Measurements from ENCODE around the gene OCIAD2.
A peak's percentile ranks its signal among the peaks of the same experiment; 100 is the strongest.
"Not testable (repeated sequence)": the region's sequence is repeated elsewhere in the genome, so short reads cannot be mapped to it uniquely, and the experiment has no call there.

The OCIAD2 gene

DNA sequence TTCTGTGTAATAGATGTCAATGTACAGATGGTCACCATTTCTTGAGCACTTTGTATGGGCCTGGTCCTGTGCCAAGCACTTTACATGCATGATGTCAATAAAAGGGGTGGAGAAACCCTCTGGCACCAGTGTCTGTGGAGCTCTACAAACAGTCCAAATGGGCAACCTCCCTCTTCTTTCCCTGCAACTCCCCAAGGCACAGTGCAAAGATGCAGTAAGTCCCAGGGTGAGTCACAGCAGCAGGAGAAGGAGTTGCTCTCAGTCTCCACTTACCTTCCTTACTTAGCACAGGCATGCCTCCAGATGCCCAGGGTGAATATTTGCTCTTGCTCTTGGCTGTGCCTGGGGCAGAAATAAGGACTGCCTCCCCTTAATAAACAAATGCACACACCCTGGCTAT lies 4.3 kb downstream of the OCIAD2 start:
- TF ChIP-seq JUND (IDR thresholded peaks at IDR 0.05; ENCODE audit: low read depth): no peak
- DNase-seq (ENCODE audit: low read depth in 1 of 2, low spot score in 1 of 2): peak in 1 of 2 experiments; percentile 30
- in situ Hi-C loops (cut with HindIII; ENCODE audit: low pct_unique_long_range_greater_than_20kb, low sequenced_read_pairs): no loop called here

DNA sequence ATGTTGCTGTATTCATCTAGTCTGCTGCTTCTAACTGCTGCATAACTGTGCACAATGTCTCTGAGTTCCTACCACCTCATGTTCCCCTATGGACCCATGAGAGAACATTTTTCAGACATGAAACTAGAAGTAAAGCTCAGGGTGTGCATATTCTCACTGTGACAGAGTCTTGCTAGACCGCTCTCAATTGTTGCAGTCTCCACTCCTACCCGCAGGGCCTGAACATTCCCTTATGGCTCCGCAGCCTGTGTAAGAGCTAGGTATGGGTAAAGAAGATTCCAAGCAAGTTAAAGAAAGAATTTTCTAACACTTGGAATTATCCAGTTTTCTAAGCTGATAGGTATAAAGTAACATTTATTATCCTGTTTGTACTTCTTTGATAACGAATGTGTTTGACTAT lies 5.4 kb downstream of the OCIAD2 start:
- DNase-seq (ENCODE audit: low read depth in 1 of 2, low spot score in 1 of 2): no peak
- TF ChIP-seq JUND (IDR thresholded peaks at IDR 0.05; ENCODE audit: low read depth): no peak
- in situ Hi-C loops (cut with HindIII; ENCODE audit: low pct_unique_long_range_greater_than_20kb, low sequenced_read_pairs): no loop called here

DNA sequence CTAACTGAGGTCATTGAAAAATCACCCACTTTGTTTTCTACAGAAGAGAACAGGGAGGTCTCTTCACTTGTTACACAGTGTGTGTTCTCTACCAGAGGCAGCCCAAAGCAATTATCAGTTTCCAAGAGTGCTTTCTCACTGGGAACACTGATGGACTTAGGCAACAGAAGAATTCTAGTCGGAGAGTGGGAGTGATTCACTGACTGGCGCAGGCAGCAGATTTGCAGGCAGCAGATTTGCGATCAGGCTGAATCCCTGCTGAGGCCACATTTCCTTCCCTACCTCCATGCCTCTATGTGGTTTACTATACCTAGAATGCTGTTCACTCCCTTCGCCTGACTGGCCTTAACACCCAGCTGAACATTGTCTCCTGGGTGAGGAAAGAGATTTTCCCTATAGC lies 6.6 kb downstream of the OCIAD2 start:
- no peak for DNase-seq (ENCODE audit: low read depth in 1 of 2, low spot score in 1 of 2)
- in situ Hi-C loops (cut with HindIII; ENCODE audit: low pct_unique_long_range_greater_than_20kb, low sequenced_read_pairs): no loop called here

DNA sequence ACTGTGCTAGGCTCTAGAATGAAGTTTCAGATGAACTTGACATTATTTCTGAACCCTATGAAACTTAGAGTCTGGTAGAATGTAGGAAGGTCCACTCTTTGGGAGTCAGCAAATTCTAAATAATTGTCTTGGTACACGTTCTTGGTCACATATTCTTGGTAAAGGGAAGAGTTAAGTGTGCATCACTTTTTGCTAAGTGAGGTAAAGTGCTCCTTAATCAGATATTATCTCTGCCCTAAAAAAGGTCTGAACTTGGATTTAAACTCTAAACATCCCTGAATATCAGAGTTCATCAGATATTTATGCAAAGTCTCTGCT lies 7.2 kb downstream of the OCIAD2 start:
- no peak for TF ChIP-seq JUND (IDR thresholded peaks at IDR 0.05; ENCODE audit: low read depth)
- DNase-seq (ENCODE audit: low read depth in 1 of 2, low spot score in 1 of 2): no peak
- in situ Hi-C loops (cut with HindIII; ENCODE audit: low pct_unique_long_range_greater_than_20kb, low sequenced_read_pairs): no loop called here

More for the DNA sequence above, 6.6 kb downstream of the OCIAD2 start:
- no peak for TF ChIP-seq JUND (IDR thresholded peaks at IDR 0.05; ENCODE audit: low read depth)

DNA sequence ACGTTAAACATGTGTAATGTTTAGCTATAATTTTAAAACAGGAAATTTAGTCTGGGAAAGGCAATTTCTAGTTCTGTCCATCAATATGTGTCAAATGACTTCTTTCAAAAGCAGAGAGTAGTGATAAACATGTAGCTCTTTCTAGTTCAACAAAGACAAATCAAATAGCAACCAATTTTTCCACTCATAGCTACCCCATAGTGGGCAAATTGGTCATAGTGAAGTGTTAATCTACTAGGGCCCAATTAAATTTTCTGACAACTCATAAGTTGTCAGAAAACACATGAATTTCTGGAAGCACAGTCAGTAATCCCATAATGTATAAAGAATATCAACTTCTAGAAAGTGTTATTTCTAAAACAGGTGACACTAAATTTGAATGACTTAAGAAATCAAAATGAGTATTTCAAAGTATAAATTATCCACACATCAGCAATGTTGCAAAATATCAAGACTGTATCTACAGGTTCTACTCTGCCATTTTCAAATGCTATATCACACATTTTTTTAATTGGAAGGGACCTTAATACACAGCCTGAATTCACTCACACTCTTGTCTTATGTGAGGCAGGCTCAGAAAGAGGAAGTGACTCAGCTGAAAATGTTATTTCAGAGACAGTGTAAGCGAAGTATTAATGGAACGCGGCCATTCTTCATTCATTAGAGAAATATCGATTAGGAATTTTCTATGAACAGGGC lies 7.7 kb downstream of the OCIAD2 start:
- no peak for DNase-seq (ENCODE audit: low read depth in 1 of 2, low spot score in 1 of 2)
- in situ Hi-C loops (cut with HindIII; ENCODE audit: low pct_unique_long_range_greater_than_20kb, low sequenced_read_pairs): no loop called here
- TF ChIP-seq JUND (IDR thresholded peaks at IDR 0.05; ENCODE audit: low read depth): no peak

DNA sequence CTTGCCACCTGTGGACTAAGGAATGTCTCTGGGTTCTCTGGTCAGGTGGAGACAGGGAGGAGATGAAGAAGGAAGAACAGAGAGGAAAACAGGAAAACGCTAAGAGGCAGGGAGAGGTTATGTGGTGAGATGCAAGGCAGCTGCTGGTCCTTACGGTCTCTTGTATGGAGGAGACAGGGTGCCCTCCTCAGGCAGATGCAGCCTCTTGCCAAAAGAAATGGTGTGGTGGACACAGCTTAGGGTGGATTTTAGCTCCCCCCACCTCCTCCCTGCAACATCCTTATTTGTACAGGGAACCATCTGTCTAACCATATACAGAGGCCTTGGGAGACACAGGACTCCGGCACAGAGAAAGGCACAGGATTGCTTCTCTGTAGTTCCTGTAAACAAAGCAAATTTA lies 9.7 kb downstream of the OCIAD2 start:
- DNase-seq (ENCODE audit: low read depth in 1 of 2, low spot score in 1 of 2): no peak
- in situ Hi-C loops (cut with HindIII; ENCODE audit: low pct_unique_long_range_greater_than_20kb, low sequenced_read_pairs): no loop called here
- TF ChIP-seq JUND (IDR thresholded peaks at IDR 0.05; ENCODE audit: low read depth): no peak

DNA sequence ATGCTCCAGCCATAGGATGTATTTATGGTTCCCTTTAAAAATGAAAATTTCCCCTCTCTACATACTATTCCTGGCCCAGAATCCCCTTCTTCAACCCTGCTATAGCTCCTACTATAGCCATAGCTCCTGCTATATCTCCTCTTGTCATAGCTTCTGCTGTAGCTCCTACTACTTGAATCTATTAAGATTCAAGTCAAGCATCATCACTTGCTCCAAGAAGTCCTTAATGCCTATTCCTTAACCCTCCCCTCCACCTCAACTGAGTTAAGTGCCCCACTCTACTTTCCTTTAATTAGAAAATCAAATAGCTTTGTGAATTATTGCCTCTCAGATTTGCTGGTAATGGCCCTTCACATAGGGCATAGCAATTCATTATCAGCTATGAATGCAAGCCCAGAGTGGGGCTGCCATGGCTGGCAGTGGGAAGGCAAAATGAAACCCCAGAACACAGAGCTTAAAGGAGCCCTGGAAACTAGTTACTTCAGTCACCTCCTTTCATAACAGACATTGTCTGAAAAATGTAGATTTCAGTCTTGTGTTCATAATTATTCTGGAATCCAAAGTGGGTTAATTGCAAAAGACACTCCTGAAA lies 15.4 kb downstream of the OCIAD2 start:
- DNase-seq (ENCODE audit: low read depth in 1 of 2, low spot score in 1 of 2): no peak
- TF ChIP-seq JUND (IDR thresholded peaks at IDR 0.05; ENCODE audit: low read depth): no peak
- in situ Hi-C loops (cut with HindIII; ENCODE audit: low pct_unique_long_range_greater_than_20kb, low sequenced_read_pairs): no loop called here

DNA sequence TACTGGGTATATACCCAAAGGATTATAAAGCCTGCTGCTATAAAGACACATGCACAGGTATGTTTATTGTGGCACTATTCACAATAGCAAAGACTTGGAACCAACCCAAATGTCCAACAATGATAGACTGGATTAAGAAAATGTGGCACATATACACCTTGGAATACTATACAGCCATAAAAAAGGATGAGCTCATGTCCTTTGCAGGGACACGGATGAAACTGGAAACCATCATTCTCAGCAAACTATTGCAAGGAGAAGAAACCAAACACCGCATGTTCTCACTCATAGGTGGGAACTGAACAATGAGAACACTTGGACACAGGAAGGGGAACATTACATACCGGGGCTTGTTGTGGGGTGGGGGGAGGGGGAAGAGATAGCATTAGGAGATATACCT lies 16.8 kb downstream of the OCIAD2 start:
- in situ Hi-C loops (cut with HindIII; ENCODE audit: low pct_unique_long_range_greater_than_20kb, low sequenced_read_pairs): not testable (repeated sequence)

DNA sequence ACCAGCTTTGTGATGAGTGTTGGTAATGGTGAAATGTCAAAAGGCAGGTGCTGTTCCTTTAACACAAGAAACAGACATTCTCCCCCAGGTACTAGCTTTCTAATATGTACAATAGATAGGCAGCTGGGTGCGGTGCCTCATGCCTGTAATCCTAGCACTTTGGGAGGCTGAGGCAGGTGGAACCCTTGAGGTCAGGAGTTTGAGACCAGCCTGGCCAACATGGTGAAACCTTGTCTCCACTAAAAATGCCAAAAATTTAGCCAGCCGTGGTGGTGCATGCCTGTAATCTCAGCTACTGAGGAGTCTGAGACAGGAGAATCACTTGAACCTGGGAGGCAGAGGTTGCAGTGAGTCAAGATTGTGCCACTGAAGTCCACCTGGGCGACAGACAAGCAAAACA lies 24.9 kb downstream of the OCIAD2 start:
- in situ Hi-C loops (cut with HindIII; ENCODE audit: low pct_unique_long_range_greater_than_20kb, low sequenced_read_pairs); DNase-seq (ENCODE audit: low read depth in 1 of 2, low spot score in 1 of 2): not testable (repeated sequence)

More for the DNA sequence above, 16.8 kb downstream of the OCIAD2 start:
- not testable (repeated sequence) for DNase-seq (ENCODE audit: low read depth in 1 of 2, low spot score in 1 of 2)

DNA sequence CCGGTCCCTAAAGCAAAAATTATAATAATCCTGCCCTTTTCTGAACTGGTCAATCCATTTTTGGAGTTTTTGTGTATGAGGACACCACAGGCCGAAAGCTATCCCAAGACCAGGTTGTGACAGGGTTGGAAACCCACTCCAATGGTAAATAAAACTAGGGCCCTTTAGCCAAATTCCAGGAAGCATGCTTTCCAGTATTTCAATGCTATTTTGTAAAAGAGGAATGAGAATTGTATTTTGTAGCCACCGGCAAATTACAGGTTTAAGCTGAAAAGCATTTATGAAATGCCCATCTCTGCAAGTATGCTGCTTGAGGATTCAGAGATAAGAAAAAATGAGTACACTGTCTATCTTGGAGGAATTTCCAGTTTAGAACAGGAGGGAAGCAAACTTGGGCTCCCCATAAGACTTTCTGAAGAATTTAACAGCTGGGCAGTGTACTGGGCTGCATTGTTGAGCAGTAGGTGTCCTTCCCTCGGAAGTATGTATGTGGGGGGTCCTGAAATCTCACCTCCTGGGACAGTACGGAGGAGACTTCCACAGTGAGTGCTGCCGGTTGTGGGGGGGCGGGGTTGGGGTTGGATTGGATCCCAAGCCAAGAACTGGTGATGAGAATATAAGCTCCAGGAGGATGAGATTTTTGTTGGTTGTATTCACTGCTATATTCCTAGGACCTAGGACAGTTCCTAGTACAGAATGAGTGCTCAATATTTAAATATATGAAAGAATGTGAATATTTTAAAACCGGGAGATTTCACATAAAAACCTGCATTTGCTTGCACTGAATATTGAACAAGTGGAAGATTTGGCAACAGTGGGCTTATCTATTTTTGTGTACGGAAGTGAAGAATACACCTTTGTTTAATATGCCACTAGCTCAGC lies 26.8 kb downstream of the OCIAD2 start:
- no peak for DNase-seq (ENCODE audit: low read depth in 1 of 2, low spot score in 1 of 2)
- in situ Hi-C loops (cut with HindIII; ENCODE audit: low pct_unique_long_range_greater_than_20kb, low sequenced_read_pairs): no loop called here
- no peak for TF ChIP-seq JUND (IDR thresholded peaks at IDR 0.05; ENCODE audit: low read depth)

DNA sequence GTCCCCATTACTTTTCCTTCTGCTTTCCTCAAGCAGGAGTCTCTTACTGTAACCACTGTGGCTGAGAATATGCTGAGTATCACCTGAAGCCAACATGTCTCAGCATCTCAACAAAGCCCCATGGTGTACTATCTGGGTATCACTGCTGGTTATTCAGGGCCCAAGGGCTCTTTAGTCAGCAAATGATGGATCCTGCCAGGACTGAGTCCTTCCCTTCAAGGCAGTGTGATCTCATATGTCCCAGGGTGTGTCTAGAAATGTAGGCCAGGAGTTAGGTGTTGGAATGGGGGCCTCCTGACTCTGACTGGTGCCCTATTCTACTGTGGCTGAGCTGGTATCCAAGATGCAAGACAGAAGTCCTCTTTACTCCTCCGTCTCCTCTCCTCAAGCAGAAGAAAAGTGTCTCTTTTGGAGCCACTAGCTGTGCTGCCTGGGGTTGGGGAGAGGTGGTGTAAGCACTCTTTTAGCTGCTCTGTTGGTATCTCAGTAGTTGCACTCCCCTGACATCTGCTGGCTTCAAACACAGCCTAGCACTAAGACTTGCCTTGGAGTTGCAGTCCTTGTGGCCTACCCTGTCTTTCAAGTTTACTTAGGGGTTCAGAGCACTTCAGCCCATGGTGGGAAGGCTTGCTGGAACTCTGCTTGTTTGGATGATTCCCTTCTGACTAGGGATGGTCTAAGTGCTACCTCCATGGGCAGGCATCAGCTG lies 28.6 kb downstream of the OCIAD2 start:
- peak in 1 of 2 experiments; percentile 6 for DNase-seq (ENCODE audit: low read depth in 1 of 2, low spot score in 1 of 2)
- no peak for TF ChIP-seq JUND (IDR thresholded peaks at IDR 0.05; ENCODE audit: low read depth)
- in situ Hi-C loops (cut with HindIII; ENCODE audit: low pct_unique_long_range_greater_than_20kb, low sequenced_read_pairs): no loop called here

DNA sequence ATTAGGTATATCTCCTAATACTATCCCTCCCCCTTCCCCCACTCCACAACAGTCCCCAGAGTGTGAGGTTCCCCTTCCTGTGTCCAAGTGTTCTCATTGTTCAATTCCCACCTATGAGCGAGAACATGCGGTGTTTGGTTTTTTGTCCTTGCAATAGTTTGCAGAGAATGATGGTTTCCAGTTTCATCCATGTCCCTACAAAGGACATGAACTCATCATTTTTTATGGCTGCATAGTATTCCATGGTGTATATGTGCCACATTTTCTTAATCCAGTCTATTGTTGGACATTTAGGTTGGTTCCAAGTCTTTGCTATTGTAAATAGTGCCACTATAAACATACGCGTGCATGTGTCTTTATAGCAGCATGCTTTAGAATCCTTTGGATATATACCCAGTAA lies 41.9 kb downstream of the OCIAD2 start:
- in situ Hi-C loops (cut with HindIII; ENCODE audit: low pct_unique_long_range_greater_than_20kb, low sequenced_read_pairs); DNase-seq (ENCODE audit: low read depth in 1 of 2, low spot score in 1 of 2): not testable (repeated sequence)

DNA sequence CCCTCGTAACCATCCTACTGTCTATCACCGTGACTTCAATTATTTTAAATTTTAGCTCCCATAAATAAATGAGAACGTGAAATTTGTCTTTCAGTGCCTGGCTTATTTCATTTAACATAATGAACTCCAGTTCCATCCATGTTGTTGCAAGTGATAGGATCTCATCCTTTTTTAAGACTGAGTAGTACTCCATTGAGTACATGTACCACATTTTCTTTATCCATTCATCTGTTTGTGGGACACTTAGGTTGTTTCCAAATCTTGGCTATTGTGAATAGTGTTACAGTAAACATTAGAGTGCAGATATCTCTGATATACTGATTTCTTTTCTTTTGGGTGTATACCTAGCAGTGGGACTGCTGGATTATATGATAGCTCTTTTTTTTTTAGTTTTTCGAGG lies 42.8 kb downstream of the OCIAD2 start:
- no peak for DNase-seq (ENCODE audit: low read depth in 1 of 2, low spot score in 1 of 2)
- no peak for TF ChIP-seq JUND (IDR thresholded peaks at IDR 0.05; ENCODE audit: low read depth)
- in situ Hi-C loops (cut with HindIII; ENCODE audit: low pct_unique_long_range_greater_than_20kb, low sequenced_read_pairs): no loop called here
